ENCODE measurements around the gene RENBP. TPM values are rescaled to one million over a fixed set of nuclear protein-coding genes. Genes with fewer than 3 reads are reported as not detected.

RENBP gene
- total RNA-seq, 1 donor from 2014 or later = 7.2 TPM

DNA sequence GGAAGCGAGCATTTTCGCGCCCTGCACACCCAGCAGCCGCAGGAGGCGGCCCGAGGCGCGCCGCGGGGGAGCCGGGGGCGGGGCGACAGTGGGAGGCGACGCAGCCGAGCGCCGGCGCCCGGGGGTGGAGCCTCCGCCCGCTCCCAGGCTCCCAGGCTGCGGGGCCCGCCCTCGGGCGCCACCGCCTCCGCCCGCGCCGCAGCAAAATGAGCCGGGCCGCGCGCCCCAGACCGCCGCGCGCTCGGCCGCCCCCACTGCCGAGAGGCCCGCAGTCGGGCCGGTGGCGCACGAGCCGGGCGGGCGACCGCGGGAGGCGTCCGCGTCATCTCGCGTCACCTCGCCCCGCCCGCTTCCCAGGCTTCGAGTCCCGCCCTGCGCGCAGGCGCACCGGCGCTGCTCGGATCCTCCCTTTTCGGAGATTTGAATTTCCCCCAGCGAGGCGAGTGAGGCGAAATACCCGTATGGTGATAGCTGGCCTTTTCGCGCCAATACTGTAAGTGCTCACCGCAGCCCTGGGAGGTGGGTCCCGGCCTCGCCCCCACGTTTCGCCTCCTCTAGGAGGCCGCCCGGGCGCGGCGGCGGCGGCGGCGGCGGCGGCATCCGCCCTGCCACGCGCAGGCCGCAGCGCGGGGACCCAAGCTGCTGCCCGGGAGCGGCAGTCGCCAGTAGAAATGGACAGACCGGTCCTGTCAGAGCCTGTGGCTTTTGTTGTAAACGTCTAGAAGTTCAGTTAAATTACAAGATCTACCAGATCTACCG, 28.1 kb upstream of the RENBP start, which contains the start of gene TMEM187:
TSS of gene TMEM187 (plus strand) at position 387 of the 759 bp plus-strand sequence. CDS start 9,309 bp downstream, outside the sequence.
- Mint-ChIP-seq H3K9me3 (no peaks in the 10 kb centered on the region), H3K36me3 (no peaks in the 10 kb centered on the region), H3K4me1 (peaks cover 45% of the 10 kb centered on the region), H3K27me3 (ENCODE audit: low read depth) (no peaks in the 10 kb centered on the region), H3K4me3 (peak within 1 kb of the TSS; percentile 100), H3K27ac (peak within 1 kb of the TSS; percentile 100)
- TF ChIP-seq, protein P1, sequence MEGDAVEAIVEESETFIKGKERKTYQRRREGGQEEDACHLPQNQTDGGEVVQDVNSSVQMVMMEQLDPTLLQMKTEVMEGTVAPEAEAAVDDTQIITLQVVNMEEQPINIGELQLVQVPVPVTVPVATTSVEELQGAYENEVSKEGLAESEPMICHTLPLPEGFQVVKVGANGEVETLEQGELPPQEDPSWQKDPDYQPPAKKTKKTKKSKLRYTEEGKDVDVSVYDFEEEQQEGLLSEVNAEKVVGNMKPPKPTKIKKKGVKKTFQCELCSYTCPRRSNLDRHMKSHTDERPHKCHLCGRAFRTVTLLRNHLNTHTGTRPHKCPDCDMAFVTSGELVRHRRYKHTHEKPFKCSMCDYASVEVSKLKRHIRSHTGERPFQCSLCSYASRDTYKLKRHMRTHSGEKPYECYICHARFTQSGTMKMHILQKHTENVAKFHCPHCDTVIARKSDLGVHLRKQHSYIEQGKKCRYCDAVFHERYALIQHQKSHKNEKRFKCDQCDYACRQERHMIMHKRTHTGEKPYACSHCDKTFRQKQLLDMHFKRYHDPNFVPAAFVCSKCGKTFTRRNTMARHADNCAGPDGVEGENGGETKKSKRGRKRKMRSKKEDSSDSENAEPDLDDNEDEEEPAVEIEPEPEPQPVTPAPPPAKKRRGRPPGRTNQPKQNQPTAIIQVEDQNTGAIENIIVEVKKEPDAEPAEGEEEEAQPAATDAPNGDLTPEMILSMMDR (IDR thresholded peaks at IDR 0.05; ENCODE audit: unreplicated experiment) = no peak
- DNase-seq (ENCODE audit: low spot score in 2 of 2, unreplicated experiment in 2 of 2) = peak; percentile 87 to 96

DNA sequence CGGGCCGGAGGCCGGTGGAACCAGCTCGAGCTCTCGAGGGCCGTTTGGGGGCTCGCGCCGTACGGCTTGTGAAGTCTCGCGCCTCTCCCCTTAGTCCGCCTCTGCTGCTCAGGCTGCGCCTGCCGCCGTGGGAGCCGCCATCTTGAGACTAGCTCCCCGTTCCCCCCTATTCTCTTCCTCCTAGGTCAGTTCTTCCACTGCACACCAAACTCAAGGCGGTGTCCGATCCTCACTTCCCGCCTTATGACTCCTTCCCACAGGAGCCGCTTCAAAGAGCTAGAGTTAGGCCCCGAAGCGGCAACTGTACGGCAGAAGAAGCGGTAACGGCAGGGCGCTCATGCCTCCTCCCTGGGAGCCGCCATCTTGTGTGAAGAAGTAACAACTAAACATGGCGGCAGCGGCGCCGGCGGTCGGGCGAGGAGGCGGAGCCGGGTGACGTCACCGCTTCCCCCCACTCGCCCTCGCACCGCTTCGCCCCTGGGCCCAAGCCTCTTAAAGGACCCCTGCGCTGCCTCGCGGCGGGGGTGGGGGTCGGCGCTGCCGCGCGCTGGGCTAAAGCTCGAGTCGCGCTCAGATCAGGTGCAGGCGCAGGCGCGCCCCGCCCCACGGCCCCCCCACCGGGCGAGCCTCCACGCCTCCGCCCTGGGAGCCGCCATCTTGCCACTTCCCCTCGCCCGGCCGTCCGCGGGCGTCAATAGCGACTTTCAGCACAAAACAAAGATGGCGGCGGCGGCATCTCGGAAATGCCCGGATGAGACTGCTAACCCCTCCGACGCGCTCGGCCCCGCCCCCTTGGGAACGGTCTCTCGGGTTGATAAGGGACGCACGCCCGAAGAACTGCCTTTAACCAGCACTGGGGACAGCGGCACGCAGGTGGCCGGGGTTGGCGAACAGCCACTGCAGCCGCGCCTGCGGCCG, 27.3 kb upstream of the RENBP start, which contains the start of gene HCFC1:
TSS of gene HCFC1 (minus strand) at position 369 of the 918 bp plus-strand sequence. CDS start 978 bp downstream, outside the sequence.
- Mint-ChIP-seq H3K36me3 (no peaks in the 10 kb centered on the region), H3K9me3 (no peaks in the 10 kb centered on the region), H3K4me1 (peaks cover 54% of the 10 kb centered on the region), H3K27ac (peak within 1 kb of the TSS; percentile 100), H3K4me3 (peak within 1 kb of the TSS; percentile 100), H3K27me3 (ENCODE audit: low read depth) (no peaks in the 10 kb centered on the region)
- TF ChIP-seq, protein P1 (IDR thresholded peaks at IDR 0.05; ENCODE audit: unreplicated experiment) = no peak
- DNase-seq (ENCODE audit: low spot score in 2 of 2, unreplicated experiment in 2 of 2) = peak; percentile 94 to 97

DNA sequence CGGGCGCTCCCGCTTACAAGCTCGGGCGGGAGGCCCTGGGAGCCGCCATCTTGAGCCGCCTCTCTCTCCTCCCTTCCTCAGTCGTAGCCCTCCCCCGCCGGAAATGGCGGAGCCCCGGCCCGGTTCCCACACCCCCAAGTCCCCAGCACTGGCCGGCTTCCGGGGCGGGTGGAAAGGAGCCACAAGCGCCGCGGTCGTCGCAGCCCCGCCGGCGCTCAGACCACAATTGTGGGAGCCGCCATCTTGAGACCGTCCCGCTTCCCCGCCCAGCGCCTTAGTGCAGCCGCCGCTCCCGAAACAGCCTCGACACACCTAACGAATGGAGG, 26.6 kb upstream of the RENBP start:
- peak; percentile 83 to 92 for DNase-seq (ENCODE audit: low spot score in 2 of 2, unreplicated experiment in 2 of 2)
- H3K27me3 Mint-ChIP-seq (ENCODE audit: low read depth) = no peaks in the 10 kb centered on the region
- peak overlapping the region; percentile 100 for H3K4me3 Mint-ChIP-seq
- TF ChIP-seq, protein P1 (IDR thresholded peaks at IDR 0.05; ENCODE audit: unreplicated experiment) = no peak
- H3K36me3 Mint-ChIP-seq = no peaks in the 10 kb centered on the region
- H3K4me1 Mint-ChIP-seq = peaks cover 58% of the 10 kb centered on the region
- H3K27ac Mint-ChIP-seq = peak overlapping the region; percentile 100
- H3K9me3 Mint-ChIP-seq = no peaks in the 10 kb centered on the region

DNA sequence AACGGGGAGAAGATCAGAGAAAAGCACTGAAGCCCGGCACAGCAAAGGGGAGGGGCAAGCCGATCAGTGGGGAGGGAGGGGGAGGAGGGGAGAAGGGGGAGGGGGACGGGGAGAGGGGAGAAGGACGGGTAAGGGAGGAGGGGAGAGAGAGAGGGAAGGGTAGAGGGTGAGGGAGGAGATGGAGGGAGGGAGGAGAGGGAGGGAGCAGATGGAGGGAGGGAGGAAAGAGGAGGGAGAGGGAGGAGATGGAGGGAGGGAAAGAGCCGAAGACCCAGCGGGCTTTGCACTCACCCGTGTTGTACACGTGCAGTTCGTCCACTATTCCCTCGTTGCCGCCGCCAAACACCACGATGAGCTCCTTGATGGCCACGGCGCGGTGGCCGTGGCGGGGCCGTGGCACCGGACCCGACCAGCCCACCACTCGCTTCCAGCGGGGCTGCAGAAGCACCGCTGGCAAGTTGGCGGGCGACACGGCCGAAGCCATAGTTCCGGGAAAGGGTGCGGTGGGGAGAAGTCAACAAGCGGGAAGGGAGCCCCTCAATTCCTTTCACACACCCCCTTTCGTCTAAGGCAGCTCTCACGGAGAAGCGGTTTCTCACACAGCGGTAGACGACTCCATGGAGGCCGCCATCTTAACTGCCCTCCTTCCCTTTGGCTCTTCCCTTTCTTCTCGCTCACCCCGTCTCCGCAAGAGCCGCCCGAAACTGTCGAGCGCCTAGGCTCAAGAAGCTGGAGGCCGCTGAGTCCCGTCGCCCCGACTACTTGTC, 26.1 kb upstream of the RENBP start:
- TF ChIP-seq, protein P1 (IDR thresholded peaks at IDR 0.05; ENCODE audit: unreplicated experiment) = no peak
- peak in 1 of 2 experiments; percentile 54 for DNase-seq (ENCODE audit: low spot score in 2 of 2, unreplicated experiment in 2 of 2)
- Mint-ChIP-seq H3K4me3 (peak overlapping the region; percentile 100), H3K36me3 (no peaks in the 10 kb centered on the region), H3K27me3 (ENCODE audit: low read depth) (no peaks in the 10 kb centered on the region), H3K27ac (peak overlapping the region; percentile 100), H3K4me1 (peaks cover 60% of the 10 kb centered on the region), H3K9me3 (no peaks in the 10 kb centered on the region)

DNA sequence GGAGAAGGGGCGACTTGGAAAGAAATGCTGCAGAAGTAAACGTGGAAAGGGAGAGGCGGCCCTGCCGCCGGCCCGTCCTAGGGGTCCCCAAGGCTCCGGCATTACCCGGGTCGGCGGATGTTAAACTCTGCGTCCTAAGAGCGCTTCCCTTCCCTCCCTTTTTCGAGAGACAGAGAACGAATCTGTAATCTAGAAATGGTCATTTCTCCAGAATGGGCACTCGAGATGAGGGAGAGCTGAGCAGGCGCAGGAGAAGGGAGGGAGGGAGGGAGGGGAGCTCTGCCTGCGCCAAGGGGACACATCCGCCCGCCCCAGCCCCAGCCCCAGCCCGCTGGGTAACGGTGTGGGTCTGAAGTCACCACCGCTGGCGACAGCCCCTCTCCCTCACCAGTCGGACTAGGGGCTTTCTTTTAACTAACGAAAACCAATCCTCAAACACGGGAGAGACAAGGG, 25.5 kb upstream of the RENBP start:
- H3K27ac Mint-ChIP-seq = peak overlapping the region; percentile 96
- no peaks in the 10 kb centered on the region for H3K27me3 Mint-ChIP-seq (ENCODE audit: low read depth)
- peak in 1 of 2 experiments; percentile 61 for DNase-seq (ENCODE audit: low spot score in 2 of 2, unreplicated experiment in 2 of 2)
- TF ChIP-seq, protein P1 (IDR thresholded peaks at IDR 0.05; ENCODE audit: unreplicated experiment) = no peak
- H3K4me1 Mint-ChIP-seq = peaks cover 58% of the 10 kb centered on the region
- H3K4me3 Mint-ChIP-seq = peak overlapping the region; percentile 100
- H3K9me3 Mint-ChIP-seq = no peaks in the 10 kb centered on the region
- H3K36me3 Mint-ChIP-seq = no peaks in the 10 kb centered on the region
